Right atrium auricular region (tissue), 2 donors: Measurements from ENCODE around the gene RAD51B. TPM values are rescaled to one million over a fixed set of nuclear protein-coding genes. Genes with fewer than 3 reads are reported as not detected.

Experiments used
- DNase-seq: peaks from one replicate; pipeline ENCODE4 v3.0.0-alpha.2; 2019; ENCODE audit warnings: low spot score
- H3K27ac ChIP-seq, 2 donors: fragments of 200-600 bp; sonication (generic); 1 replicate in 1 of 2; 2 replicates in 1 of 2; pipeline ENCODE4 v1.5.1; 2016 to 2019
- H3K27me3 ChIP-seq, 2 donors: fragments of 200-600 bp; sonication (generic); one replicate each; pipeline versions ENCODE4 v1.5.1 to v1.6.0; 2017 to 2019
- H3K36me3 ChIP-seq: fragments of 200-600 bp; sonication (generic); one replicate; pipeline ENCODE4 v1.5.1; 2016
- H3K4me1 ChIP-seq, 2 donors: fragments of 200-600 bp; sonication (generic); one replicate each; pipeline versions ENCODE4 v1.5.1 to v1.6.0; 2017 to 2019
- H3K4me3 ChIP-seq, 2 donors: fragments of 200-600 bp; sonication (generic); 1 replicate in 1 of 2; 2 replicates in 1 of 2; pipeline ENCODE4 v1.5.1; 2017 to 2019; ENCODE audit warnings: mild to moderate bottlenecking in 1 of 2, moderate library complexity in 1 of 2
- H3K9me3 ChIP-seq, 2 donors: fragments of 200-600 bp; sonication (generic); one replicate each; pipeline ENCODE4 v1.5.1; 2019
- total RNA-seq, 2 donors: library from RNA; depleted of rRNA; stranded (reverse); fragments of >200 nt; gene quantifications; one replicate each; pipeline ENCODE4 v1.1.0, GENCODE V29; 2016
- TF ChIP-seq, protein P1 (sequence below), 2 donors: fragments of 200-600 bp; sonication (generic); IDR thresholded peaks; one replicate each; pipeline ENCODE4 v1.5.1; 2019; ENCODE audit warnings: antibody characterized with exemption in 2 of 2

The RAD51B gene
- total RNA-seq, 2 donors from 2014 or later: 1.2 to 1.5 TPM

DNA sequence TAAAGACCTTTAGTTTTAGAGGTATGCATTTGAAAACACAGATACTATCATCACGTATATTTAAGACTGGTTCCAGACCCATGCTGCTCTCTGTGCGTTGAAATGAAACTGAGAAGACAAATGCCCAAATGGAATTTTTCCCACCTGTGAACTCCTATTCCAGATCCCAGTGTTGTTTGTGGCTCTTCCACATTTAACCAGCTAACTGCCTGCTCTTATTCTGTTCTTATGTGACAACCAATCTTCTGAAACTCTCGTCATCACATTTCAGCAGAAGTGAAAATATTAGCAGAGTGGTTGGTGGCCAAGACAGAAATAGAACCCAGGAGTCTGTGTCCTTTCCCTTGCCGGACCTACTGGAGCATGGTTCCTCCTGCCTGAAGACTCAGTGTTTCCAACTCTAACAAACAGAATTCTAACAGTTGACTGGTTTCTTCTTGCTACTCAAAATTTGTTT is 460.2 kb downstream of the RAD51B start:
- H3K4me3 ChIP-seq: no peak overlapping the region
- no peaks in the 10 kb centered on the region for H3K27me3 ChIP-seq
- H3K27ac ChIP-seq: no peak overlapping the region
- no peak for DNase-seq
- peaks cover 0 to 14% of the 10 kb centered on the region in 2 donors for H3K4me1 ChIP-seq
- no peaks in the 10 kb centered on the region for H3K36me3 ChIP-seq
- TF ChIP-seq, protein P1, sequence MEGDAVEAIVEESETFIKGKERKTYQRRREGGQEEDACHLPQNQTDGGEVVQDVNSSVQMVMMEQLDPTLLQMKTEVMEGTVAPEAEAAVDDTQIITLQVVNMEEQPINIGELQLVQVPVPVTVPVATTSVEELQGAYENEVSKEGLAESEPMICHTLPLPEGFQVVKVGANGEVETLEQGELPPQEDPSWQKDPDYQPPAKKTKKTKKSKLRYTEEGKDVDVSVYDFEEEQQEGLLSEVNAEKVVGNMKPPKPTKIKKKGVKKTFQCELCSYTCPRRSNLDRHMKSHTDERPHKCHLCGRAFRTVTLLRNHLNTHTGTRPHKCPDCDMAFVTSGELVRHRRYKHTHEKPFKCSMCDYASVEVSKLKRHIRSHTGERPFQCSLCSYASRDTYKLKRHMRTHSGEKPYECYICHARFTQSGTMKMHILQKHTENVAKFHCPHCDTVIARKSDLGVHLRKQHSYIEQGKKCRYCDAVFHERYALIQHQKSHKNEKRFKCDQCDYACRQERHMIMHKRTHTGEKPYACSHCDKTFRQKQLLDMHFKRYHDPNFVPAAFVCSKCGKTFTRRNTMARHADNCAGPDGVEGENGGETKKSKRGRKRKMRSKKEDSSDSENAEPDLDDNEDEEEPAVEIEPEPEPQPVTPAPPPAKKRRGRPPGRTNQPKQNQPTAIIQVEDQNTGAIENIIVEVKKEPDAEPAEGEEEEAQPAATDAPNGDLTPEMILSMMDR (IDR thresholded peaks at IDR 0.05): no peak
- no peaks in the 10 kb centered on the region for H3K9me3 ChIP-seq

- Histone ChIP-seq H3K36me3 (no peaks in the 10 kb centered on the region), H3K4me3 (no peak overlapping the region), H3K27me3 (no peaks in the 10 kb centered on the region), H3K27ac (no peak overlapping the region), H3K9me3 (no peaks in the 10 kb centered on the region), H3K4me1 (peaks cover 0 to 14% of the 10 kb centered on the region in 2 donors)
- no peak for DNase-seq
- TF ChIP-seq, protein P1 (IDR thresholded peaks at IDR 0.05): no peak
Measured at GRCh38 chr14:68281497-68281896, 461.9 kb downstream of the RAD51B start.

DNA sequence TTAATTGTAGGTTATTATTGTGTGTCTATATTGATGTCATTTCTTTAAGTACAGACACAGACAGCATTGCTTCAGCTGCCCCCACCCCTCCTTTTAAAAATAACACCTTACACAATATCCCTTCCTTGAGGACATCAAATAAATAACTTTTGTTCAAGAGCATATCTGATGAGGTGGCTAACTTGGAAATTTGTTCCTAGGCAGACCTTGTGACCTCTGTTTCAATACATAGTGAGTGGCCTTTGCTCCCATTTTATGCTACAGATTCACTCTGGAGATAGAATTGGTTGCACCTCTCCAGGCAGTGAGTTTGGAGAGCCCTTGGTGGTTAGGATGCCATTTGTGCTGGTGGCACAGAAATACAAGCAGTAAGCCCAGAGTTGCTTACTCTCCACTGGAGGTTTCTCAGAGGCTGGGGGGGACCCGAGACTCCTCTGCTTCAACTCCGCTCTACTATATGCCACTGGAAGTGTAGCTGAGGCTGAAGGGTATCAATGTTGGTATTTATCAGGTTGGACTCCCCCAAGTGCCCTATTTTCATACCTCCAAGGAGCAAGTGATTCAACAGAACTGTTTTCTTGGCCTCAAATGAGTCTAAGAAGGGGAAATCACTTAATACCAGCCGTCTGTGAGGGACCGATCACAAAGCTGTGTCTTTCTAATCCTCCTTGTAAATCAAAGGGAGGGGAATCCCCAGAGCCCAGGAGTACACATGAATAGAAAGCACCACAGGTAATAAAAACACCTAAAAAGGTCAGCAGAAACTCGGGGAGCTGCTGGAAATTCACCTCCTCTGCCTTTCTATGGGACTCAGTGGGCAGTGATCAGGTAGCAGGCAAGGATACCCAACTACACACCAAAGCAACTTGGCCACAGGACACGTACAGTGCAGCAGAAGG is 463.1 kb downstream of the RAD51B start:
- Histone ChIP-seq H3K4me1 (peaks cover 0 to 14% of the 10 kb centered on the region in 2 donors), H3K27me3 (no peaks in the 10 kb centered on the region), H3K9me3 (no peaks in the 10 kb centered on the region), H3K36me3 (no peaks in the 10 kb centered on the region), H3K4me3 (no peak overlapping the region), H3K27ac (no peak overlapping the region)
- TF ChIP-seq, protein P1 (IDR thresholded peaks at IDR 0.05): no peak
- DNase-seq: no peak

- Histone ChIP-seq H3K9me3 (no peaks in the 10 kb centered on the region), H3K27me3 (no peaks in the 10 kb centered on the region), H3K36me3 (no peaks in the 10 kb centered on the region), H3K27ac (peak overlapping the region in 1 of 2 donors; percentile 33), H3K4me1 (peaks cover 0 to 14% of the 10 kb centered on the region in 2 donors), H3K4me3 (no peak overlapping the region)
- DNase-seq: no peak
- TF ChIP-seq, protein P1 (IDR thresholded peaks at IDR 0.05): no peak
Measured at GRCh38 chr14:68283378-68284123, 464.0 kb downstream of the RAD51B start.

GRCh38 chr14:68284333-68284732 is 464.8 kb downstream of the RAD51B start:
- H3K4me3 ChIP-seq: no peak overlapping the region
- H3K36me3 ChIP-seq: no peaks in the 10 kb centered on the region
- no peaks in the 10 kb centered on the region for H3K27me3 ChIP-seq
- TF ChIP-seq, protein P1 (IDR thresholded peaks at IDR 0.05): no peak
- H3K27ac ChIP-seq: peak overlapping the region in 1 of 2 donors; percentile 57
- H3K4me1 ChIP-seq: peaks cover 0 to 14% of the 10 kb centered on the region in 2 donors
- no peak for DNase-seq
- no peaks in the 10 kb centered on the region for H3K9me3 ChIP-seq
